ENCODE data around the gene MICAL2. TPM values are rescaled to one million over a fixed set of nuclear protein-coding genes. Genes with fewer than 3 reads are reported as not detected.

Gene MICAL2
- total RNA-seq, 1 experiment from 2014 or later, result 151 TPM

GRCh38 chr11:12086271-12087074, 23.9 kb upstream of the MICAL2 start:
- intact Hi-C loops (cut with micrococcal nuclease), result loop anchor here (5.0 kb wide), 1 partner anchor 39 kb away; no protein-coding TSS in a partner anchor
- ChIA-PET POLR2A (interaction anchor here (0.7 to 5.5 kb wide), 15 partner anchors 10 to 795 kb away, joined by 3 to 65 read pairs (median 4); partner anchors contain the start of gene MICAL2), CTCF (interaction anchor here (0.6 to 8.6 kb wide), 17 partner anchors 11 to 311 kb away, joined by 3 to 83 read pairs (median 4); no protein-coding TSS in a partner anchor)
- Mint-ChIP-seq H3K4me3 (ENCODE audit: unreplicated experiment) (peak overlapping the region; percentile 8), H3K27me3 (ENCODE audit: insufficient read depth, unreplicated experiment) (no peaks in the 10 kb centered on the region), H3K4me1 (ENCODE audit: insufficient read depth, unreplicated experiment) (peaks cover 40% of the 10 kb centered on the region), H3K9me3 (ENCODE audit: unreplicated experiment) (no peaks in the 10 kb centered on the region), H3K36me3 (ENCODE audit: insufficient read depth, unreplicated experiment) (no peaks in the 10 kb centered on the region), H3K27ac (ENCODE audit: low read depth, unreplicated experiment) (peak overlapping the region; percentile 37)
- TSS peak; percentile 70 for BruUV-seq (replicated peaks)
- TF ChIP-seq, protein P1, sequence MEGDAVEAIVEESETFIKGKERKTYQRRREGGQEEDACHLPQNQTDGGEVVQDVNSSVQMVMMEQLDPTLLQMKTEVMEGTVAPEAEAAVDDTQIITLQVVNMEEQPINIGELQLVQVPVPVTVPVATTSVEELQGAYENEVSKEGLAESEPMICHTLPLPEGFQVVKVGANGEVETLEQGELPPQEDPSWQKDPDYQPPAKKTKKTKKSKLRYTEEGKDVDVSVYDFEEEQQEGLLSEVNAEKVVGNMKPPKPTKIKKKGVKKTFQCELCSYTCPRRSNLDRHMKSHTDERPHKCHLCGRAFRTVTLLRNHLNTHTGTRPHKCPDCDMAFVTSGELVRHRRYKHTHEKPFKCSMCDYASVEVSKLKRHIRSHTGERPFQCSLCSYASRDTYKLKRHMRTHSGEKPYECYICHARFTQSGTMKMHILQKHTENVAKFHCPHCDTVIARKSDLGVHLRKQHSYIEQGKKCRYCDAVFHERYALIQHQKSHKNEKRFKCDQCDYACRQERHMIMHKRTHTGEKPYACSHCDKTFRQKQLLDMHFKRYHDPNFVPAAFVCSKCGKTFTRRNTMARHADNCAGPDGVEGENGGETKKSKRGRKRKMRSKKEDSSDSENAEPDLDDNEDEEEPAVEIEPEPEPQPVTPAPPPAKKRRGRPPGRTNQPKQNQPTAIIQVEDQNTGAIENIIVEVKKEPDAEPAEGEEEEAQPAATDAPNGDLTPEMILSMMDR (IDR thresholded peaks at IDR 0.05; ENCODE audit: unreplicated experiment), result no peak
- peak; percentile 82 for DNase-seq (ENCODE audit: unreplicated experiment)

DNA sequence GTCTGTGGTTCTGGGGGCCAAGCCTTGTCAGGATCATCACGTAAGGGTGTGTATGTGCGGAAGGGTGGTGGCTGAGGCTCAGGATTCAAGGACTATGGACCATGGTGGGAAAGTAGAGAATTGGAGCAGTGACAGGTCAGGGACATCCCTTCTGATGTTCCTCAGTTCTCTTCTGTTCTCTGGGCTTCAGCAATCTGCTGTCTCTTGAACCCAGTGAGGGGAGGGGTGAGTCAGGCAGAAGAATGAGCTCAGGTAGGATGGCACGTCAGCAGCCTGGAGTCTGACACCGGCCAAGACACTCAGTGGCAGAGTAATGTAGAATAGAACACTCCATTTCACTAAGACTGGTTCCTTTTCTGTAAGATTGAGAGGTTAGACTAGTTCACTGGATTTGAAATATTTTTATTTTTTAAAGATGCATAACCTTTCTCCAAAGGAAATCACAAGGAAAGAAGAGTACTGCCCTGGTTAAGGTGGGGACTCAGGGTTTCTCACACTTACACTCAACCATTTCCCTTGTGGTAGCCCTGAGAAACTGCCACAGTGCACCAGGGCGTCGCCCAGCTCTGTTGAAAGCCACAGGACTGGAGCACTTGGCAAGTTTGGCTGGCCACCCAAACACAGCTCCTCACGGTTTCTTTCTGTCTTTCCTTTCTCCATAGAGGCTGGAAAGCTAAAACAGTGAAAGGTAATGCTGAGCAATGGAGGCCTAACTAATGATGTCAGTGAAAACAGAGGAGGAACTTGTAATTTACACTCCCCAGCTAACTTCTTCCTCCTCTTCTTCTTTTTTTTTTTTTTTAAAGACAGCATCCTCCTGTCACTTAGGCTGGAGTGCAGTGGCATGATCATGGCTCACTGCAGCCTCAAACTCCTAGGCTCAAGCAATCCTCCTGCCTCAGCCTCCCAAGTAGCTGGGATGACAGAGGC, 23.1 kb upstream of the MICAL2 start:
- TF ChIP-seq, protein P1 (IDR thresholded peaks at IDR 0.05; ENCODE audit: unreplicated experiment), result peak; percentile 11
- ChIA-PET POLR2A (interaction anchor here (0.7 to 5.5 kb wide), 19 partner anchors 8 to 1229 kb away, joined by 3 to 65 read pairs (median 4); partner anchors contain the start of genes MICAL2 and ZBED5), CTCF (interaction anchor here (0.5 to 8.6 kb wide), 37 partner anchors 8 to 1184 kb away, joined by 3 to 83 read pairs (median 4); partner anchors contain the start of gene MICAL2)
- BruUV-seq (replicated peaks), result no TSS peak
- no peaks in the 10 kb centered on the region for H3K9me3 Mint-ChIP-seq (ENCODE audit: unreplicated experiment)
- peaks cover 45% of the 10 kb centered on the region for H3K4me1 Mint-ChIP-seq (ENCODE audit: insufficient read depth, unreplicated experiment)
- H3K4me3 Mint-ChIP-seq (ENCODE audit: unreplicated experiment), result peak overlapping the region; percentile 8
- no peaks in the 10 kb centered on the region for H3K36me3 Mint-ChIP-seq (ENCODE audit: insufficient read depth, unreplicated experiment)
- intact Hi-C loops (cut with micrococcal nuclease), result loop anchor here (1.0 to 5.0 kb wide), 3 partner anchors 40 to 194 kb away; no protein-coding TSS in a partner anchor
- H3K27ac Mint-ChIP-seq (ENCODE audit: low read depth, unreplicated experiment), result peak overlapping the region; percentile 37
- peak; percentile 70 for DNase-seq (ENCODE audit: unreplicated experiment)
- no peaks in the 10 kb centered on the region for H3K27me3 Mint-ChIP-seq (ENCODE audit: insufficient read depth, unreplicated experiment)

GRCh38 chr11:12088047-12088481, 22.3 kb upstream of the MICAL2 start:
- ChIA-PET CTCF (interaction anchor here (0.5 to 8.6 kb wide), 31 partner anchors 9 to 261 kb away, joined by 3 to 83 read pairs (median 4); partner anchors contain the start of gene MICAL2), POLR2A (interaction anchor here (0.6 to 5.5 kb wide), 16 partner anchors 9 to 1230 kb away, joined by 3 to 65 read pairs (median 4); partner anchors contain the start of genes MICAL2 and ZBED5)
- peak; percentile 76 for DNase-seq (ENCODE audit: unreplicated experiment)
- TF ChIP-seq, protein P1 (IDR thresholded peaks at IDR 0.05; ENCODE audit: unreplicated experiment), result peak; percentile 21
- intact Hi-C loops (cut with micrococcal nuclease), result loop anchor here (1.0 to 5.0 kb wide), 3 partner anchors 41 to 193 kb away; no protein-coding TSS in a partner anchor
- no TSS peak for BruUV-seq (replicated peaks)
- Mint-ChIP-seq H3K27me3 (ENCODE audit: insufficient read depth, unreplicated experiment) (no peaks in the 10 kb centered on the region), H3K4me1 (ENCODE audit: insufficient read depth, unreplicated experiment) (peaks cover 45% of the 10 kb centered on the region), H3K36me3 (ENCODE audit: insufficient read depth, unreplicated experiment) (no peaks in the 10 kb centered on the region), H3K4me3 (ENCODE audit: unreplicated experiment) (peak overlapping the region; percentile 8), H3K27ac (ENCODE audit: low read depth, unreplicated experiment) (peak overlapping the region; percentile 37), H3K9me3 (ENCODE audit: unreplicated experiment) (no peaks in the 10 kb centered on the region)

All from MCF 10A (cell line).